GM18505 (cell line): ENCODE data around the gene ETNPPL.

Experiments
- ATAC-seq: cut with Tn5 transposase; IDR thresholded peaks from one replicate; pipeline ENCODE4 v1.9.1; 2021; ENCODE audit not compliant: unreplicated experiment
- POLR2A ChIP-seq: IDR thresholded peaks from 4 replicates; pipeline ENCODE4 v1.6.1; 2011; ENCODE audit warnings: borderline replicate concordance; ENCODE audit not compliant: insufficient read depth, insufficient read length; ENCODE audit errors: extremely low read depth

The ETNPPL gene

GRCh38 chr4:108762559-108763225 lies at the start of gene ETNPPL:
Gene ETNPPL, minus strand, starts transcription at chr4:108763053. Its CDS starts 155 bp downstream, at chr4:108762898.
- ATAC-seq: no peak
- TF ChIP-seq POLR2A: no peak

GRCh38 chr4:108811486-108811885 lies 48.6 kb upstream of the ETNPPL start:
- TF ChIP-seq POLR2A: no peak
- no peak for ATAC-seq

GRCh38 chr4:108810087-108810486 lies 47.2 kb upstream of the ETNPPL start:
- no peak for ATAC-seq
- no peak for TF ChIP-seq POLR2A

GRCh38 chr4:108804648-108805273 lies 41.9 kb upstream of the ETNPPL start:
- ATAC-seq: no peak
- no peak for TF ChIP-seq POLR2A

- no peak for ATAC-seq
- no peak for TF ChIP-seq POLR2A
Observed at GRCh38 chr4:108799306-108799705, 36.5 kb upstream of the ETNPPL start.

- TF ChIP-seq POLR2A: no peak
- ATAC-seq: no peak
Observed at GRCh38 chr4:108796173-108796572, 33.3 kb upstream of the ETNPPL start.

GRCh38 chr4:108795733-108796132 lies 32.9 kb upstream of the ETNPPL start:
- ATAC-seq: no peak
- no peak for TF ChIP-seq POLR2A

GRCh38 chr4:108794136-108794535 lies 31.3 kb upstream of the ETNPPL start:
- no peak for TF ChIP-seq POLR2A
- ATAC-seq: no peak

- no peak for ATAC-seq
- TF ChIP-seq POLR2A: no peak
Observed at GRCh38 chr4:108793415-108793814, 30.6 kb upstream of the ETNPPL start.

- TF ChIP-seq POLR2A: no peak
- no peak for ATAC-seq
Observed at GRCh38 chr4:108788731-108789130, 25.9 kb upstream of the ETNPPL start.

- TF ChIP-seq POLR2A: no peak
- no peak for ATAC-seq
Observed at GRCh38 chr4:108787724-108788123, 24.9 kb upstream of the ETNPPL start.

- ATAC-seq: no peak
- no peak for TF ChIP-seq POLR2A
Observed at GRCh38 chr4:108787106-108787505, 24.3 kb upstream of the ETNPPL start.

GRCh38 chr4:108786351-108786750 lies 23.5 kb upstream of the ETNPPL start:
- TF ChIP-seq POLR2A: no peak
- ATAC-seq: no peak
